HepG2 (cell line): ENCODE results near the gene CENPO. TPM values are rescaled to one million over a fixed set of nuclear protein-coding genes. Genes with fewer than 3 reads are reported as not detected.

Experiments
- EED ChIP-seq: sonication (generic); formaldehyde crosslinking; IDR thresholded peaks from 2 replicates; pipeline ENCODE4 v1.5.0; 2020; ENCODE audit warnings: mild to moderate bottlenecking, missing genetic modification reagents
- FOSL1 ChIP-seq: sonication (generic); formaldehyde crosslinking; IDR thresholded peaks from 2 replicates; pipeline ENCODE4 v1.9.0; 2021; ENCODE audit warnings: missing genetic modification reagents, borderline replicate concordance
- GABPB1 ChIP-seq: IDR thresholded peaks from 2 replicates; pipeline ENCODE4 v1.6.1; 2016; ENCODE audit warnings: mild to moderate bottlenecking, missing genetic modification reagents, moderate library complexity, missing compliant biosample characterization
- HMGA1 ChIP-seq: sonication (generic); formaldehyde crosslinking; conservative IDR thresholded peaks from 2 replicates; pipeline ENCODE4 v1.4.0; 2020; ENCODE audit warnings: missing genetic modification reagents
- MATR3 ChIP-seq: sonication (generic); formaldehyde crosslinking; IDR thresholded peaks from 2 replicates; pipeline ENCODE4 v1.4.0; 2020; ENCODE audit warnings: missing genetic modification reagents
- MBD4 ChIP-seq: IDR thresholded peaks from 2 replicates; pipeline ENCODE4 v1.6.1; 2012; ENCODE audit warnings: low read length, inconsistent platforms, borderline replicate concordance
- RAD21 ChIP-seq: fragments of 450-650 bp; formaldehyde crosslinking; IDR thresholded peaks from 2 replicates; pipeline ENCODE4 v1.5.0; 2020; ENCODE audit warnings: mild to moderate bottlenecking
- REXO4 ChIP-seq: sonication (generic); formaldehyde crosslinking; IDR thresholded peaks from 2 replicates; pipeline ENCODE4 v1.8.0; 2022; ENCODE audit warnings: missing genetic modification reagents, mild to moderate bottlenecking, borderline replicate concordance
- ZC3H4 ChIP-seq: sonication (generic); formaldehyde crosslinking; IDR thresholded peaks from 2 replicates; pipeline ENCODE4 v1.4.0; 2020; ENCODE audit warnings: missing genetic modification reagents, borderline replicate concordance
- ZMYM2 ChIP-seq: sonication (generic); formaldehyde crosslinking; IDR thresholded peaks from 2 replicates; pipeline ENCODE4 v1.8.0; 2022; ENCODE audit warnings: mild to moderate bottlenecking, missing genetic modification reagents
- ZNF124 ChIP-seq: sonication (generic); formaldehyde crosslinking; IDR thresholded peaks from 2 replicates; pipeline ENCODE4 v1.4.0; 2020; ENCODE audit warnings: missing genetic modification reagents
- ZNF496 ChIP-seq: sonication (generic); formaldehyde crosslinking; IDR thresholded peaks from 2 replicates; pipeline ENCODE4 v1.8.1; 2023; ENCODE audit warnings: mild to moderate bottlenecking, moderate library complexity, missing genetic modification reagents; ENCODE audit not compliant: insufficient replicate concordance
- ZNF501 ChIP-seq: sonication (generic); formaldehyde crosslinking; IDR thresholded peaks from 2 replicates; pipeline ENCODE4 v1.5.1; 2020; ENCODE audit warnings: mild to moderate bottlenecking, moderate library complexity, missing genetic modification reagents
- ZNF562 ChIP-seq: sonication (generic); formaldehyde crosslinking; IDR thresholded peaks from 2 replicates; pipeline ENCODE4 v1.8.0; 2022; ENCODE audit warnings: missing genetic modification reagents, borderline replicate concordance
- polyA plus RNA-seq, 8 experiments: library from polyadenylated mRNA; depleted of rRNA in 3 of 8; stranded (reverse) in 7 of 8; unstranded in 1 of 8; fragments of >200 nt; fragmentation: Illumina TruSeq in 4 of 8; extraction: Trizol in 4 of 8; gene quantifications; 2 replicates each; pipeline versions ENCODE4 v1.2.1 to v1.2.3, GENCODE V29; 2011 to 2016; ENCODE audit warnings: low read depth in 4 of 8, missing spikeins in 1 of 8, mixed read lengths in 1 of 8; ENCODE audit not compliant: insufficient read depth in 1 of 8
- total RNA-seq, 5 experiments: library from RNA; depleted of rRNA; stranded (reverse); fragments of >200 nt; fragmentation: Illumina TruSeq; extraction: Trizol; gene quantifications; 2 replicates each; pipeline ENCODE4 v1.2.3, GENCODE V29; 2016; ENCODE audit warnings: low read depth in 1 of 5
- TF ChIP-seq, protein P1 (sequence below): sonication (generic); formaldehyde crosslinking; IDR thresholded peaks from 2 replicates; pipeline ENCODE4 v1.9.0; 2021; ENCODE audit warnings: missing genetic modification reagents, mild to moderate bottlenecking, borderline replicate concordance
- TF ChIP-seq, protein P2 (sequence below): sonication (generic); formaldehyde crosslinking; IDR thresholded peaks from 2 replicates; pipeline ENCODE4 v1.5.1; 2020; ENCODE audit warnings: missing genetic modification reagents, mild to moderate bottlenecking, borderline replicate concordance
- TF ChIP-seq, protein P3 (sequence below): sonication (generic); formaldehyde crosslinking; IDR thresholded peaks from 2 replicates; pipeline ENCODE4 v1.4.0; 2020; ENCODE audit warnings: missing genetic modification reagents, borderline replicate concordance
- TF ChIP-seq, protein P4 (sequence below): sonication (generic); formaldehyde crosslinking; IDR thresholded peaks from 2 replicates; pipeline ENCODE4 v1.5.1; 2020; ENCODE audit warnings: missing genetic modification reagents, mild to moderate bottlenecking, borderline replicate concordance
- TF ChIP-seq, protein P5 (sequence below): IDR thresholded peaks from 2 replicates; pipeline ENCODE4 v1.6.1; 2016; ENCODE audit warnings: missing compliant biosample characterization, missing genetic modification reagents, borderline replicate concordance
- TF ChIP-seq, protein P6 (sequence below): sonication (generic); formaldehyde crosslinking; IDR thresholded peaks from 2 replicates; pipeline ENCODE4 v1.5.0; 2020; ENCODE audit warnings: missing genetic modification reagents, mild to moderate bottlenecking, borderline replicate concordance

CENPO gene
- total and polyA plus RNA-seq, 2 of the 13 experiments (the other 11 are each of a cell fraction or from before 2014, with no cell fraction given): 19.7 to 35.5 TPM

DNA sequence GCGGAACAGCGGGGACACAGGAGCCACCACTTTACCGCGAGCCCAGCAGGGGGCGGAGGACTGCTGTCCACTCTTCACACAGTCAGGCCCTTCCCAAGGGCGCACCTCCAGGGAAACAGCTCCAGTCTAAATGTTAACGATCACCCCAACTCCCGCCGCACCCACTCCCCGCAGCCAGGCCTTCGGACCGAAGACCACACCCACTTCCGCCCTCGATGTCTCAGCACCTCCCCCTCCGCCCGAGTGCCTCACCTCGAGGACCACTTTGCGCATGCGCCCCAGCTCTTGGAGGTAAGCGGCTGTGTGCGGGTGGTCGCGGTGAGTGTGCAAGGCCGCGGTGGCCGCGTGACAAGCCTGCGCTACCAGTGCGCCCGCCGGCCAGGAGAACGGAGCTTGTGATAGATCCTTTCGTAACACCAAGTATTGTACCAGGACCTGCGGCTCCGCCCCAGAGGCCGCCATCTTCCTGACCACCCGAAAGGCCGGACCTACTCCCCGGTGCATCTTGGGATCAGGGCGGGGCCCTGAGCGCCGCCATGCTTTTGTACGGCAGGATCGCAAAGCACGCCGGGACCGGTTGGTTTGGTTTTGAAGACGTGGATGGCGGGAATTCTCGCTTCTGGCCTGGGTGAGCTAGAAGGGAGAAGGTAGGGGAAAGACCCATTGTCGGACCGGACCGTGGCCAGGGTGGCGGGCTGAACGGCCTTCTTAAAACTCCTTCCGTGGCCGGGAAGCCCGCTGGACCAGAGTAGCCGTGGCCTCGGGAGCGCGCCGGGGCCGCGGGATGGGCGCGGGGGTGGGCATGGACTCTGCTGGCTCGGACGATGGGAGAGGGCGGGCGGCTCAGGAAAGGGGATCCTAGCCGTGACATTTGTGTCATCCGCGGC lies at the start of gene CENPO, which contains the start of gene PTRHD1 (continued):
- TF ChIP-seq, protein P1, sequence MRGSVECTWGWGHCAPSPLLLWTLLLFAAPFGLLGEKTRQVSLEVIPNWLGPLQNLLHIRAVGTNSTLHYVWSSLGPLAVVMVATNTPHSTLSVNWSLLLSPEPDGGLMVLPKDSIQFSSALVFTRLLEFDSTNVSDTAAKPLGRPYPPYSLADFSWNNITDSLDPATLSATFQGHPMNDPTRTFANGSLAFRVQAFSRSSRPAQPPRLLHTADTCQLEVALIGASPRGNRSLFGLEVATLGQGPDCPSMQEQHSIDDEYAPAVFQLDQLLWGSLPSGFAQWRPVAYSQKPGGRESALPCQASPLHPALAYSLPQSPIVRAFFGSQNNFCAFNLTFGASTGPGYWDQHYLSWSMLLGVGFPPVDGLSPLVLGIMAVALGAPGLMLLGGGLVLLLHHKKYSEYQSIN (CRISPR knock-in tag): no peak
- TF ChIP-seq MATR3 (CRISPR knock-in tag) (no peak), ZNF496 (CRISPR knock-in tag) (no peak), ZNF501 (CRISPR knock-in tag) (peak; percentile 96), ZNF124 (CRISPR knock-in tag) (peak; percentile 57), REXO4 (CRISPR knock-in tag) (peak; percentile 90; the same call in 1 of the 2 replicates), EED (CRISPR knock-in tag) (peak; percentile 97), ZNF562 (CRISPR knock-in tag) (peak; percentile 63; the same call in 1 of the 2 replicates), ZC3H4 (CRISPR knock-in tag) (peak; percentile 71; the same call in 1 of the 2 replicates), RAD21 (CRISPR knock-in tag) (peak; percentile 91), MBD4 (no peak), ZMYM2 (CRISPR knock-in tag) (peak; percentile 90), FOSL1 (CRISPR knock-in tag) (no peak), GABPB1 (CRISPR knock-in tag) (peak; percentile 93), HMGA1 (no peak)
- TF ChIP-seq, protein P2, sequence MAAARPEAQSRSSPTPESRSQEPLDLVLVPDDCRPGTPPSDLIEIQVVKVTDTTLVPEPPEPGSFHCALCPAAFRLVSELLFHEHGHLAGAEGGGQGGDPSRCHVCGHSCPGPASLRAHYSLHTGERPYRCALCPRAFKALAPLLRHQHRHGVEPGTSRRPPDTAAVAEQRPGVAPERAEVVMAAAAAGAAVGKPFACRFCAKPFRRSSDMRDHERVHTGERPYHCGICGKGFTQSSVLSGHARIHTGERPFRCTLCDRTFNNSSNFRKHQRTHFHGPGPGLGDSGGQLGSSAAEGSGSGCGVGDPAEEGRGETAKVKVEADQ (CRISPR knock-in tag): peak; percentile 71
- TF ChIP-seq, protein P3, sequence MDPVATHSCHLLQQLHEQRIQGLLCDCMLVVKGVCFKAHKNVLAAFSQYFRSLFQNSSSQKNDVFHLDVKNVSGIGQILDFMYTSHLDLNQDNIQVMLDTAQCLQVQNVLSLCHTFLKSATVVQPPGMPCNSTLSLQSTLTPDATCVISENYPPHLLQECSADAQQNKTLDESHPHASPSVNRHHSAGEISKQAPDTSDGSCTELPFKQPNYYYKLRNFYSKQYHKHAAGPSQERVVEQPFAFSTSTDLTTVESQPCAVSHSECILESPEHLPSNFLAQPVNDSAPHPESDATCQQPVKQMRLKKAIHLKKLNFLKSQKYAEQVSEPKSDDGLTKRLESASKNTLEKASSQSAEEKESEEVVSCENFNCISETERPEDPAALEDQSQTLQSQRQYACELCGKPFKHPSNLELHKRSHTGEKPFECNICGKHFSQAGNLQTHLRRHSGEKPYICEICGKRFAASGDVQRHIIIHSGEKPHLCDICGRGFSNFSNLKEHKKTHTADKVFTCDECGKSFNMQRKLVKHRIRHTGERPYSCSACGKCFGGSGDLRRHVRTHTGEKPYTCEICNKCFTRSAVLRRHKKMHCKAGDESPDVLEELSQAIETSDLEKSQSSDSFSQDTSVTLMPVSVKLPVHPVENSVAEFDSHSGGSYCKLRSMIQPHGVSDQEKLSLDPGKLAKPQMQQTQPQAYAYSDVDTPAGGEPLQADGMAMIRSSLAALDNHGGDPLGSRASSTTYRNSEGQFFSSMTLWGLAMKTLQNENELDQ: peak; percentile 38; the same call in 1 of the 2 replicates
- TF ChIP-seq, protein P4, sequence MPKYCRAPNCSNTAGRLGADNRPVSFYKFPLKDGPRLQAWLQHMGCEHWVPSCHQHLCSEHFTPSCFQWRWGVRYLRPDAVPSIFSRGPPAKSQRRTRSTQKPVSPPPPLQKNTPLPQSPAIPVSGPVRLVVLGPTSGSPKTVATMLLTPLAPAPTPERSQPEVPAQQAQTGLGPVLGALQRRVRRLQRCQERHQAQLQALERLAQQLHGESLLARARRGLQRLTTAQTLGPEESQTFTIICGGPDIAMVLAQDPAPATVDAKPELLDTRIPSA (CRISPR knock-in tag): no peak
- TF ChIP-seq, protein P5, sequence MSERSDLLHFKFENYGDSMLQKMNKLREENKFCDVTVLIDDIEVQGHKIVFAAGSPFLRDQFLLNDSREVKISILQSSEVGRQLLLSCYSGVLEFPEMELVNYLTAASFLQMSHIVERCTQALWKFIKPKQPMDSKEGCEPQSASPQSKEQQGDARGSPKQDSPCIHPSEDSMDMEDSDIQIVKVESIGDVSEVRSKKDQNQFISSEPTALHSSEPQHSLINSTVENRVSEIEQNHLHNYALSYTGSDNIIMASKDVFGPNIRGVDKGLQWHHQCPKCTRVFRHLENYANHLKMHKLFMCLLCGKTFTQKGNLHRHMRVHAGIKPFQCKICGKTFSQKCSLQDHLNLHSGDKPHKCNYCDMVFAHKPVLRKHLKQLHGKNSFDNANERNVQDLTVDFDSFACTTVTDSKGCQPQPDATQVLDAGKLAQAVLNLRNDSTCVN (CRISPR knock-in tag): no peak; the same call in 1 of the 2 replicates
- TF ChIP-seq, protein P6, sequence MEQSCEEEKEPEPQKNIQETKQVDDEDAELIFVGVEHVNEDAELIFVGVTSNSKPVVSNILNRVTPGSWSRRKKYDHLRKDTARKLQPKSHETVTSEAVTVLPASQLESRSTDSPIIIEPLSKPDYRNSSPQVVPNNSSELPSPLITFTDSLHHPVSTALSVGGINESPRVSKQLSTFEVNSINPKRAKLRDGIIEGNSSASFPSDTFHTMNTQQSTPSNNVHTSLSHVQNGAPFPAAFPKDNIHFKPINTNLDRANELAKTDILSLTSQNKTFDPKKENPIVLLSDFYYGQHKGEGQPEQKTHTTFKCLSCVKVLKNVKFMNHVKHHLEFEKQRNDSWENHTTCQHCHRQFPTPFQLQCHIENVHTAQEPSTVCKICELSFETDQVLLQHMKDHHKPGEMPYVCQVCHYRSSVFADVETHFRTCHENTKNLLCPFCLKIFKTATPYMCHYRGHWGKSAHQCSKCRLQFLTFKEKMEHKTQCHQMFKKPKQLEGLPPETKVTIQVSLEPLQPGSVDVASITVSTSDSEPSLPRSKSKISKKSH: peak; percentile 55
